Epidermal melanocyte (primary cell): Measurements from ENCODE around the gene FOXQ1.

Experiments used
- DNase-seq: peaks from one replicate; pipeline ENCODE4 v3.0.0; 2011; ENCODE audit warnings: low spot score; ENCODE audit not compliant: insufficient read length

Gene FOXQ1

GRCh38 chr6:1311400-1312202 lies at the start of gene FOXQ1:
Gene FOXQ1, plus strand, starts transcription at chr6:1312098. Its CDS starts 607 bp downstream, at chr6:1312705.
- peak; percentile 57 for DNase-seq

DNA sequence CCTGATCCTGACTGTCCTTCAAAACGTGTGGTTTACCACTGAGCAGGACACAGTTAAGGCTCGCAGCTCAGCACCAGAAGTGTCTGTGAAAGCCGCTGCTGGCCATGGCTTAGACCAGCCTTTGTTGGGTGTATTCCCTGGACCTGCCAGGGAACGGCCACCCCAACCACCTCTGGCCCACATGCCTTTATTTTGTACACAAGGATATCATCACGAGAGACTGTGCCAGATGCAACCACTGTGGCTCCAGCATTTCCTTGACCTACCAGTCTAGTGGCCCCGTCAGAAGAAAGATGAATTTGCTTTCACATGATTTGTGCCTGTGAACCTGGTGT lies 49.2 kb upstream of the FOXQ1 start:
- DNase-seq, result no peak

DNA sequence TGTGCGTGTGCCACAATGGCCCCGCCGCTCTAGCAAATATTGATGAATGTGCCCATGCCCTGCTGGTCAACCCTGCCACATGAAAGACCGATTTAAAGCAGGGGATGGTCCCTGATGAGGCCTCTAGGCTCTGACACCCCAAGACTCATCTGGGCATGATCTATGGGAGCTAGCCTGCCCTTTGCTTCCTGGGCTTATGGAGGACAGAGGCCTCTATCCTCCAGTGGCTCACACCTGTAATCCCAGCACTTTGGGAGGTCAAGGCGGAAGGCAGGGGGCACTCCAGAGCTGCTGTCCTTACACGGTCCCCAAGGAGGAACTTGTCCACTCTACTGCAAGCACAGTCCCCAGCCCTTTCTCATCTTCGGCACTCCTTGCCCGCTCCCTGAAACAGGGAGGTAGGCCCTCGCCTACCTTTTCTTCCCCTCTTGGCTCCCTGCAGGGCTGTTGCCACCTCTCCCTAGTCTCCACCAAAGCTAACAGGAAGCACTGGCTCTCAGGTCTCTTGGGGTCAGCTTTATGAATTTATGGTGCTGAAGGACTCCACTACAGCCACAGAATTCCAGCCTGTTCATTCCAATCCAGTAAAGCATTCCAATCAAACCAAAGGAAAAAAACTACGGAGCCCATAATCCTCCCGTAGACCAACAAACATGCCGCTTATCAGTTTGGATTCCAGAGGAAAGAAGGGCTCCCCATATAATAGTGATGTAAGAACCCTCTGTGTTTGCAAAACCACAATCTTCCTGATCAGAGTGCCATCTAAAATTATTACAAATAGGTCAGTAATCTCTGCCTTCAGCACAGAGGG lies 48.7 kb upstream of the FOXQ1 start:
- no peak for DNase-seq

DNA sequence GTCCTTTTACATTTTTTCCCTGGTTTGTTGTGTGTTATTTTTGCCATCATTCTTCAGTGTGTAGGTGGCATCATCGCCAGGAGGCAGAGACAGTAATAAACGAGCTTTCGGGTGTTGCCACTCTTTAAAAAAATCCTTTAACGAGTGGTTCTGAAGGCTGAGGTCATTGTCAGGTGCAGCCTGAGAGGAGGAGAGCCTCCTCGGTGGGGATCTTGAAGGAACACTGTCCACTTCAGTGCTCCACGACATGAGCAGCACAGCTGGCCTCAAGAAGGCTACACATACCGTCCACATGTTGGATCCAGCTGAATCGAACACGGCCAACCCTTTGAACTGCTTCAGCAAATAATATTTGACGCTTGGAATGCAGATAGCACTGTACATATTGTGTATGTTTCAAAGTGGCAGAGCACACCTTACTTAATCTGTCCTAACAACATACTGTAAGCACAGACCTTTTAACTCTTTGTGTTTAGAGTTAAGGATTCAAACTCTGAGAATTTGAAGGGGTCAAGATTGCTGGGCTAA lies 48.0 kb upstream of the FOXQ1 start:
- DNase-seq, result no peak

DNA sequence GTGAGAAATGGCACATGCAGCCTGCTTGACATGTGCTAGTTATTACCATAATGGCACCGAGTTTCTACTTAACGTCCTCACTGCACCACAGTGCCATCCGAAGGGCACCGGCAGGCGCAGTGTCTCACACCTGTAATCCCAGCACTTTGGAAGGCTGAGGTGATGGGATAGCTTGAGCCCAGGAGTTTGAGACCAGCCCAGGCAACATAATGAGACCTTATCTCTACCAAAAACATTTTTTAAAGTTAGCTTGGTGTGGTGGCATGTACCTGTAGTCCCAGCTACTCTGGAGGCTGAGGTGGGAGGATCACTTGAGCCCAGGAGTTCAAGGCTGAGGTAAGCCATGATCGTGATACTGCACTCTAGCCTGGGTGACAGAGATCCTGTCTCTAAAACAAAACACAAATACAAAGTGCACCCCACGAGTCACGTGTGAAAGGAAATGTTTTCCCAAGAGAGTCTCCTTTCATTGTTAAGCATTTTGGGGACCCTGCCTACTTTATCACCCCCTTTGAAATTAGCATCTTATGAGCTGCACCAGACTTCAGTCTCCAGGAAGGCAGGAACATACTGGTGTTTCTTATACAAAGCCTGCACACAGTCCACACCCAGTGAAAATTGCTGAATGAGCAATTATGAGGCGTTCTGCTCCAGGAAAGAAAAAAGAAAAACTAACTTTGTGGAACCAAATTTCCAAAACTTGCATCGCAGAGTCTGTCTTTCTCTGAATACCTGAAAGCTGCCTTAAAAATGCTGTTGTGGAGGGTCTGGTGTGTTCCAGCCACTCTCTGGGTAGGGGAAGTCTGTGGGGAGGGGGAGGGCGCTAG lies 47.1 kb upstream of the FOXQ1 start:
- DNase-seq, result no peak

DNA sequence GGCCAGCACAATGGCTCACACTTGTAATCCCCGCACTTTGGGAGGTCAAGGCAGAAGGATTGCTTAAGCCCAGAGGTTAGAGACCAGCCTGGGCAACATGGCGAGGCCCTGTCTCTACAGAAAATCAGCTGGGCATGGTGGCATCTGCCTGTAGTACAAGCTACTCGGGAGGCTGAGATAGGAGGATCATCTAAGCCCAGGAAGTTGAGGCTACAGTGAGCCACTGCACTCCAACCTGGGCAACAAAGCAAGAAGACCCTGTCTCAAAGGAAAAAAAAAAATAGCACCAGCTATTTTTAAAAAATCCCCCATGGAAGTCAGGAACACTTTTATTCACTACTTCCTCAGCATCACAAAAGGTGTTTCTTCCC lies 45.2 kb upstream of the FOXQ1 start:
- DNase-seq, result no peak

- no peak for DNase-seq
Measured at GRCh38 chr6:1267057-1267732, 44.7 kb upstream of the FOXQ1 start.

GRCh38 chr6:1267790-1268762 lies 43.8 kb upstream of the FOXQ1 start:
- no peak for DNase-seq

- DNase-seq, result no peak
Measured at GRCh38 chr6:1271071-1271763, 40.7 kb upstream of the FOXQ1 start.

DNA sequence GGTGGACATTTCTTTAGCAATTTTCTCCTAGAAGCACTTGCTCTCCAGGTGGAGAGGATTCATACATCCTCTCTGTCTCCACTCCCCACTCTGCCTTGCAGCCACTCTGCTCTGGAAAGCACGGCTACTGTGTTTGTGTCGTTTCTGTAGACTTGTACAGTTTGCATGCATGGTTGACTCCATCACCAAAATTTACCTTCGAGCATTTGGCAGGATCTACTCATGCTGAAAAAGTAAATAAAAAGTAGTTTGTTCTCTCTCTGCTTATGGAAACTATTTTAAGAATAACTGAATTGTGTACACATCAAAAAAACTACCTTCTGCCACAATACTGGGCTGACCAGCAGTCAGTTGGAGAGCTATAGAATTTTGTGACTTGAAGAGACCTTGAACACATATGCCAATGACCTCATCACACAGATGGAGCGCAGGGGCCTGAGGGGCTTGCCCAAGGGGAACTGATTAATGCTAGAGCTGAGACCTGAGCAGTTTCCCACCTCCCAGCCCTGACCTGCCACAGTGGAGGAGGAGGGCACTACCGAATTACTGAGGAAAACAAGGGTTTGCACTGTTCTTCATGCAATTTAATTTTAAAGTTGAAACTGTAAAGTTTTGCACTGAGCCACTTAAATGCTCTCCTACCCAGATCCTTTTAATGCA lies 33.7 kb upstream of the FOXQ1 start:
- no peak for DNase-seq

DNA sequence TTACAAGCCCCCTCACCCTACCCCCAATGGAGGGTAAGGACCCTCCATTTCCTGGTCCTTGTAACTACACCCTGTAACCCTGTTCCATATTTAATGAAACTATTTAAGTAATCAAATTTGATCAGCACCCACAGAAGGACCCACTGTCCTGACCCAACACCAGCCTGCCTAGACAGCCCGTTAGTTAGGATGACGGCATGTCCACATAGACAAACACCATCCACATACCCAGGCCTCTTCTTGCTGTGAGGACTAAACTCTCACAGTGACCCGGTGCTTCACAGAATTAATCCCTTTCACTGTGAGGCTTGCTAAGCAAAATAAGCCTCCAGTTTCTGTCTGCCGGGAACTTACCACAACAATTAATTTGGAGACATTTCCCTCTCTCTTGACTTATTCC lies 32.8 kb upstream of the FOXQ1 start:
- no peak for DNase-seq

DNA sequence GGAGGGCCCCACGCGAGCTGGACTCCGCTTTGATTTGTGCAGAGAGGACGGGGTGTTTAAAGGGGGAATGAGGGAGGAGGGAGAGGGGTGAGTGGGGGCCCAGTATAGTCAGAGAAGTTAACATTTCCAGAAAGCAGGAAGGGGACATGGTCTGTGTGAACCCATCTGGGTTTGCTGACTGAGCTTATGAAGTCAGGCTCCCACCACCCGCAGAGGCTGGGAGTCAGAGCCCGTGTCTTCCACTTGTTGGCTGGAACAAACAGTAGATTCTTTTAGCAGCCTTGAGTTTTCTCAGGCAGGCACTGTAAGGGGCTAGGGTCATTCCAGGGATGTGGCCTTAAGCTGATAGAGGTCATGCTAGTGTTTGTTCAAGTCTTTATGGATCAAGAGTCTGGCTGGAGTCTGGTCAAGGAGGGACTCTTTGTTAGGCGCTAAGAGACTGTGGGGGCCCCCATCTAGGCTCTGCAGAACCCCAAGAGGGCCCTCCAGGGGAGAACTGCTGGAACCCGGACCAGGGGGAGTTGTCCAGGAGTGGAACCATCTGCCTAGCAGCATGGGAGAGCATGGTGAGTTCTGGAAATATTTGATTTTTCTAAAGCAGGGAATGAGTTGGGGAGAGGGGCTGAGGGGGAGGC lies 31.1 kb upstream of the FOXQ1 start:
- DNase-seq, result no peak

DNA sequence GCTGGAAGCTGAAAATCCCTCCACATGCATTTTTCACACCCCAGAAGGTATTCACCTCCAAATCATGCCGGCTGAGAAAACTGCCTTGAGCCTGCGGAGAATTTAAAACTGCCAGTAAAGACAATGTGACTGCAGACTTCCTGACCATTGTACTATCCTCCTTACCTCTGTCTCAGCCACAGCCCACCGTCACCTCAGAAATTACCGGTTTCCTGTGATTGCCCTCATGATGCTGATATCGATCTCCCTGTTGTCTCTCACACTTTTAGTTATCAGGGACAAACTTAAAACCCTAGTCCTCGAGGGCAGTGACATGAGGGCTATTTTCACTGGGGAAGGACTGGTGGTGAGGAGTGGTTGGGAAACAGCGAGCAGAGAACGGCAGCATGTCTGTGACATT lies 30.2 kb upstream of the FOXQ1 start:
- DNase-seq, result no peak

- no peak for DNase-seq
Measured at GRCh38 chr6:1283501-1283900, 28.4 kb upstream of the FOXQ1 start.

GRCh38 chr6:1285556-1285955 lies 26.3 kb upstream of the FOXQ1 start:
- no peak for DNase-seq

- DNase-seq, result no peak
Measured at GRCh38 chr6:1285956-1286355, 25.9 kb upstream of the FOXQ1 start.

DNA sequence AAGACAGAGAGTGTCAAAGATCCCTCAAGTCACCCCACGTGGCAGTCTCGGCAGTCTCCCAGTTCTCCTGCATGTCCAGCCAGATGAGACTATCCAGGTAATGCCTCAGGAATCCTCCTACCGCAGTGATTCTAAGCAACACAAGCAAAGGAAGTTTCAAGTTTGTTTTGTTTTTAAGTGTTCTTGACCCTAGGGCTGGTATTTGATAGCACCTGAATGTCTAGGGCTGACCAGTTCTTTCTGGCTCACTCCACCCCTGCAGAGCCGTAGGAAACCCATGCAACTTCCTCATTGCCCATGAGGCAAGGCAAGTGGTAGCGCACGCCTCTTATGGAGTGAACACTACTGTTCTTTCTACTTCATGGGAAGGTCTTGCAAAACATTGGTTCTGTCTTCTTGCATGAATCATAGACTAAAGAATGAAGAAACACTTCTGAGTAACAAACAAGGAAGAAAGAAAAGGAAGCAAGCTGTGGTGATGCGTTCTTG lies 24.8 kb upstream of the FOXQ1 start:
- peak; percentile 37 for DNase-seq

GRCh38 chr6:1290086-1290485 lies 21.8 kb upstream of the FOXQ1 start:
- DNase-seq, result no peak
